SW 1271 (cell line): ENCODE results near the gene RAB3IP.
"Not testable (repeated sequence)": the region's sequence is repeated elsewhere in the genome, so short reads cannot be mapped to it uniquely, and the experiment has no call there.

Source experiments
- DNase-seq, 2 experiments: peaks; one replicate each; lab custom pipeline; 2025; lab: John Stamatoyannopoulos, UW

The RAB3IP gene

DNA sequence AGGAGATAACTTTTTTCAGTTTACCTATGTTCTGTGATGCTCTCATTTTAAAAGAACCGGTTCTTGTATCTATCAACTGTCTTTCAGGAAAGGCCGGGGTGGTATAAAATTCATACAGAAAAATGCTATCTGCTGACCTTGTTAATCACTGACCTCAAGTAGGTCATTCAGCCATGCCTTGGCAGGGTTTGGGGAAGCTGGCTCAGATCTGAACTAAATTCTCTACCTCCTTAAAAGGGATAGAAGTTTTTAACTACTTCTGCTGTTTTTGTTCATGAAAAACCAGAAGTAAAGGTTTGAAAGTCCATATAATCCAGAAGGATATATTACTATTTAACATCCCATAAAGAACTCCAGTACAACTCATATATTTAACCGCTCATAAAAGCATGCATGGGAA, 96.4 kb downstream of the RAB3IP start:
- no peak for DNase-seq

DNA sequence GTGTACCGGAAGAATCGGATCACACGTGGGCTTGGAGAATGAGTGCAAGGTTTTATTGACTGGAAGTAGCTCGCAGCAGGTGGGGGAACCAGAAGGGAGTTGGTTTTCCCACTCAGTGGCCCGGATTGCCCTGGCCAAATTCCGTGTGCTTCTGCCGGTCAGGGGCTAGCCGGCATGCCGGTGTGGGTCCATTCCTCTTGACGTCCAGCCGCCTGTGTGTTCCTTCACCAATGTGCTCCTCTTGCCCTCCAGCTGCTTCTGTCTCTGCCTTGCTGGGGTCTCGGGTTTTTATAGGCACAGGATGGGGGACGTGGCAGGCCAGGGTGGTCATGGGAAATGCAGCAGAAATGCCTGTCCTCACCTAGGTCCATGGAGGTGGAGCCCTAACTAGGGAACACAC, 97.4 kb downstream of the RAB3IP start:
- no peak for DNase-seq

DNA sequence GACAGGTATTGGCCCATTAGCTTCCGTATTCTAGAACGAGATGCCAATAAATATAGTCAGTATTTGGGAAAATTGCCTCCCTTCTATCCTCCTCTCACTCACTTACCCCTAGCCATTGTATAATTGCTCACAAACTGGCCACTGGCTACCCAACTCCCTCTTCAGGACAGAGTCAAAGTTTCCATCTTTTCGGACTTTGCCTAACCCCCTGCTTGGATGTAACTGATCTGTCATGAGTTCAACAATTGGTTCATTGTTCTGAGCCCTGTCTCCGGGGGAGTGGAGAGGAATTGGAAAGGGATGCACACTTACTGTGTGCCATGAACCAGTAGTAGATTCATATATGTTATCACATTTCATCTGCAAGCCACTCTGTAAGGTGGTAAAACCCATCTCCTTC, 98.5 kb downstream of the RAB3IP start:
- DNase-seq: no peak

DNA sequence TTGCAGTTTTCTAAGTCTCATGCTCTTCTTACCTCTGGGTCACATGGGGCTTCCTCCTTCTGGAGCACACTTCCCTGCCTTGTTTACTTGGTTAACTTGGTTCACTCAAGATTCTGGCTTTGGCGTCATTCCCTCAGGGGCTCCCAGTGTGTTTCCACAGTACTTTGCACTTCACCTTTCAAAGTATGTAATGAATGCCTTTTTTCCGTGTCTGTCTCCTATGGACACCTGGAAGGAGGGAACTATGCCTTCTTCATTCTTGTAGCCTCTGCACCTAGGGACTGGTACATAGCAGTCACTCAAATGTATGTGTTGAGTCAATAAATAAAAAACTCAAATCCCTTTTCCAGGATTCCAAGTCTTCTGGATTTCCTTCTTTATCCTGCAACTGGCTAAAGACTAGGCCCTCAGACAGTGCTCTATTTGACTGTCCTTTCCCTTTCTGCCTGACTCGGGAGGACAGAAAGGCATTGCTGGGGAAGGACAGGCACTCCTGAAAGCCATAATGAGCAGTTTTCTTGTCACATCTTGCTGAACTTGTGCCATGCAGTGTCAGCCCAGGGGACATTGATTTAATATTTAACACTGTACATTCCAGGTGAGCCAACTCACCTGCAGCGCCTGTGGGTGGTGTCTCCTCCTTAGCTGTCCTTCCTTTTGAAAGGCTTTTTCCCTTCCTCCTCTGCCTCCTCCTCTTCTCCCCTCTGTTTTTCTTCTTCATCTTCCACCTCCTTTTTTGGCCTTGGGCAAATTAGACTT, 99.2 kb downstream of the RAB3IP start:
- DNase-seq: no peak

DNA sequence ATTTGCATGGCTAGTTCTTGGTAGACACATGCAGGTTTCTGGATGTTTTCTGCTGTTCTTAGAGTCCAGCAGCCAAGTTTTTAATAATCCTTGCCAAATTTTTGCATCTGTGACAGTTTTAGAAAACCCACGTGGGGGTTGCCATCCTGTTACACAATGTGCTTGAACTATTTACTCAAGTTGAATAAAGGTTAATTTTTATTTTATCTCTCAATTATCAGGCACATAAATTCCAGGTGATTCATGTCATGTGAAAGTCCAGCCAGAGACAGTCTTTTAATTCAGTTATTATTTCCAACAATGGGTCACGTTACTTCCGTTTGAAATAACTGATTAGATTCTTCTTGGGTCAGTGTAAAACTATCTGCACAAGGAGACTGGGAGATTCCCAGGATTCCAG, 102.1 kb downstream of the RAB3IP start:
- DNase-seq: no peak

DNA sequence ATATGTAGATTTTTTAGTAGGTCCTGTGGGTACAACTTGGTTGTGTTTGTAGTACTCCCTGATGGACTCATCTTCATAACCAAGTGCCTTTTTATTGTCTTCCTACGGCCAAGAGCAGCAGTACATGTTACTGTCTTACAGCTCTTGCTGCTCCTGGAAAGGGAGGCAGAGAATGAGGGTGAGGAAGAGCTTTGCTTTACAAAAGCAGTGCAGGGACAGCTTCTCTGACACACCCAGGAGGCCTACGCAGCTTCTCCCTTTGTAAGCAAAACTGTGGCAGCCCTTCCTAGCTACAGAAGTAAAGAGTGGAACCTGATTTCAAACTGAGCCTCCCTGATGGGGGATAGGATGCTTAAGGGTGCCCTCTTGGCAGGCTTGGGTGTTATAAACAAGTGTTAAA, 104.9 kb downstream of the RAB3IP start:
- DNase-seq: no peak

DNA sequence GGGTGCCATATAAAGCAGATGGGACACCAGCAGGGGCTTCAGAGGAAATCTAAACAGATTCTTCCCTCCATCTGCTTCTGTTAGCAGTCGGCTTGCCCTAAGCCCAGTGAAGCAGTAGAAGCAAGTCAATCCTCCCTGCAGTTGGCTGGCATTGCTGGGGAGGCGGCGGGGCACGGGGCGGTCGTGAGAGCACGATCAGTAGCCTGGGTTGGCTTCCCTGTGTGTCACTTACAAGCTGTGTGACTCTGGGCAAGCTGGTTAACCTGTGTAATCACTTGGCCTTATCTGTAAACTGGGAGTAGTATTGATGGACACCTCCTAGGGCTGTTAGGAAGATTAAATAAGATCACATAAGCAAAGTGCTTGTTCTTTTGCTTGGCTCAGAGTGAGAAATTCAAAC, 105.8 kb downstream of the RAB3IP start:
- no peak for DNase-seq

DNA sequence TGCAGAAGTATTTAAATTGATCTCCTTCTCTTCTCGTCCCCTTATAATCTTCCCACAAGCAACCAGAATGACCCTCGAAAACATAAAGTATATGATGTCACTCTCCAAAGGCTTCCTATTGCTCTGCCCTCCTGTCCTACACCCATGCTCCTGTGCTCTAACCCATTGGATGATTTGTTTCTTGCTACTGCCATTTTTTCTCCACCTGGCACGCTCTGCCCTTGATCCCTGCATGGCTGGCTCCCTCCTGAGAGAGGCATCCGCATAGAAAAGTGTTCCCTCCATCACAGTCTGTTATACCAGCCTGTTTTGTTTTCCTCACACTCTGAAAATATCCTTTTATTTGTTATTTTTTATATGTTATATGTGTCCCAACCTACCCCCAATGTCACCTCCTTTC, 106.2 kb downstream of the RAB3IP start:
- no peak for DNase-seq

DNA sequence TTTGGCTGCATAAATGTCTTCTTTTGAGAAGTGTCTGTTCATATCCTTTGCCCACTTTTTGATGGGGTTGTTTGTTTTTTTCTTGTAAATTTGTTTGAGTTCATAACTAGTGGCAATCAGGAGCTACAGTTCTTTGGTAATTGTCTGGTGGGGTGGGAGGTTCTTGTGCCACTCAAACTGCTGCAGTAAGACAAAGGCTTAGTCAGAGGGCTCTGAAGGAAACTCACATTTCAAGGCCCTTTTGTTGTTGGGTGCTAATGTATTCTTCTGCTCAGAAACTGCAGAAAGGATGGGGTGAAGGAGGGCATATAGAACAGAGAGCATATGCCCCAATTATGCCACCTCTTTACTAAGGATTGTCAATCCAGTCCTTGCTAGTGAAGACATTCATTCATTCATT, 108.3 kb downstream of the RAB3IP start:
- no peak for DNase-seq

DNA sequence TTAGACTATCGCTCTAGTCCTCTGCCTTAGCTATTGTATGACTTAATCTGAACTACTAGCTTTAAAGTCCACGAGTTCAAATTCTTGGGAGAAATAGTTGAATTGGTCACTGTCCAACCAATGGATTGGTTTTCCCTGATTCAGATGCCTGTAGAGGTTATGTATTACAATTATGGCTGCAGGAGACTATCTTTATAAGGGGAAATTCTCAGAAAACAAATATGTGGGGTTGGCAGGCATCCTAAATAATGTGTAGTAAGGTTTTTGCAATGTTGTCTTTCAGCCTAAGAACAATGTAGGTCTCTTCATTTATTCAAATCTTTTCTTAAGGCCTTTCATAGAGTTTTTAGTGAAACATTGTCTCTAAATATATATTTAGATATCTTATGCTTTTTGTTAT, 113.3 kb downstream of the RAB3IP start:
- DNase-seq: no peak

DNA sequence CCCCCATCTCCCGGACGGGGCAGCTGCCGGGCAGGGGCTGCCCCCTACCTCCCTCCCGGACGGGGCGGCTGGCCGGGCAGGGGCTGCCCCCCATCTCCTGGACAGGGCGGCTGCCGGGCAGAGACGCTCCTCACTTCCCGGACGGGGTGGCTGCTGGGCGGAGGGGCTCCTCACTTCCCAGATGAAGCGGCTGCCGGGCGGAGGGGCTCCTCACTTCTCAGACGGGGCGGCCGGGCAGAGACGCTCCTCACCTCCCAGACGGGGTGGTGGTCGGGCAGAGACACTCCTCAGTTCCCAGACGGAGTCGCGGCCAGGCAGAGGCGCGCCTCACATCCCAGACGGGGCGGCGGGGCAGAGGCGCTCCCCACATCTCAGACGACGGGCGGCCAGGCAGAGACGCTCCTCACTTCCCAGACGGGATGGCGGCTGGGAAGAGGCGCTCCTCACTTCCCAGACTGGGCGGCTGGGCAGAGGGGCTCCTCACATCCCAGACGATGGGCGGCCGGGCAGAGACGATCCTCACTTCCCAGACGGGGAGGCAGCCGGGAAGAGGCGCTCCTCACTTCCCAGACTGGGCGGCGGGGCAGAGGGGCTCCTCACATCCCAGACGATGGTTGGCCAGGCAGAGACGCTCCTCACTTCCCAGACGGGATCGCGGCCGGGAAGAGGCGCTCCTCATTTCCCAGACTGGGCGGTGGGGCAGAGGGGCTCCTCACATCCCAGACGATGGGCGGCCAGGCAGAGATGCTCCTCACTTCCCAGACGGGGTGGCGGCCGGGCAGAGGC, 114.7 kb downstream of the RAB3IP start:
- not testable (repeated sequence) for DNase-seq

DNA sequence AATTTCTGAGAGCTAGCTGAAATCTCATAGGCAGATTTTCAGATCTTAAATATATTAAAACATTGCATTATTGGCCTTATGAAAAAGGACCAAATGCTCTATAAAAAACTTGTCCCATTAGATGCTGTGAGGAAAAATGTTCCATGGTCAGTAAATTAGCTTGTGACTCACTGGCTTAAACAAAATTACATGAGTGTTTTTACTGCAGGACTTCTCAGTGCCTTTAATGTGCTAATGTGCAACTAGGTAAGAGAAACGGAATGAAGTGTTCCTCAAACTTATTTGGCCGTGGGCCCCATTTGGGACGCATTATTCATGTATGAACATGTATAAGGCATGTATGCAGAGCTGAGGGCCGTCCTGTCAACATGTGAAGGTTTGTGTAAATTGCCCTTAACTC, 128.0 kb downstream of the RAB3IP start:
- no peak for DNase-seq

DNA sequence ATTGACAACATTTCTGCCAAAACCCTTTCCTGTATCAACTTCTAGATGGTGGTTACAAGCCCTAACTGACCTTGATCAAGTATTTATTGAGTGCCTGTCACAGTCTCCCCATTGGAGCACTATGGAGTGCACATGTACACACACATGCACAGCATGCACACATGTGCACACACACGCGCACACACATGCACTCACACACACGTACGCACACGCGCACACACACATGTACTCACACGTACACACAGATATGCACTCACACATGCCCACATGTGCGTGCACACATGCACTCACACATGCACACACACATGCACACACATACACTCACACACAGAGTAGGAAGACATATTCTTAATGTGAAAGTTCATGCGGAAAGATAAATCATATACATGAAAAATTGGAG, 130.0 kb downstream of the RAB3IP start:
- DNase-seq: no peak

DNA sequence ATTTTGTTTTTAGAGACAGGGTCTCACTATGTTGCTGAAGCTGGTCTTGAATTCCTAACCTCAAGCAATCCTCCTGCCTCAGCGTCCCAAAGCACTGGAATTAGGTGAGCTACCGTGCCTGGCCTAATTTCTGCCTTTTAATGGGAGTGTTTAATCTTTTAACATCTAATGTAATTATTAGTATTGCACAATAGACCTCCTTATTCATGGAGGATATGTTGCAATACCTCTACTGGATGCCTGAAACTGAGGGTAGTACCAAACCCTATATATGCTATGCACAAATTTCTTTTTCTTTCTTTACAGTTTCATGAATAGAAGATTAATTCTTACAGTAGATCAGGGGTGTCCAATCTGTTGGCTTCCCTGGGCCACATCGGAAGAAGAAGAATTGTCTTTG, 134.1 kb downstream of the RAB3IP start:
- DNase-seq: no peak
